ENCODE results near the gene SSTR3. TPM values are rescaled to one million over a fixed set of nuclear protein-coding genes. Genes with fewer than 3 reads are reported as not detected.

The SSTR3 gene
- total RNA-seq, 1 donor from 2014 or later: not detected

Other genes with a start within 250 kb of the SSTR3 start
- 46.9 and 64.9 TPM in 2 replicates for gene TST, start 193.0 kb downstream of the SSTR3 start, total RNA-seq
- 135 and 148 TPM in 2 replicates for gene MPST, start 192.7 kb downstream of the SSTR3 start, total RNA-seq
- 33.3 and 34.9 TPM in 2 replicates for gene KCTD17, start 160.7 kb downstream of the SSTR3 start, total RNA-seq
- gene TMPRSS6, start 102.8 kb downstream of the SSTR3 start, total RNA-seq: not detected in 2 replicates
- 0.13 TPM in 1 of 2 replicates, not detected in the other for gene IL2RB, start 62.6 kb downstream of the SSTR3 start, total RNA-seq
- 10.7 and 16.5 TPM in 2 replicates for gene C1QTNF6, start 24.2 kb downstream of the SSTR3 start, total RNA-seq
- 19.4 and 36.8 TPM in 2 replicates for gene RAC2, start 31.8 kb upstream of the SSTR3 start, total RNA-seq
- gene CYTH4, start 70.0 kb upstream of the SSTR3 start, total RNA-seq: under 0.01 and 0.11 TPM in 2 replicates
- gene ELFN2, start 215.0 kb upstream of the SSTR3 start, total RNA-seq: under 0.01 and 0.04 TPM in 2 replicates